HepG2 (cell line): ENCODE measurements around the gene ANKAR. TPM values are rescaled to one million over a fixed set of nuclear protein-coding genes. Genes with fewer than 3 reads are reported as not detected.

Source experiments
- ATAC-seq: fragments of 200-7000 bp; cut with Tn5 transposase; 3 replicates; pipeline ENCODE4 v1.9.1; 2020; ENCODE audit warnings: mild to moderate bottlenecking, moderate library complexity
- BruUV-seq: library from RNA; stranded (reverse); fragments of 400-500 nt; replicated peaks from 2 replicates; lab custom pipeline; 2021; lab: Mats Ljungman, UMichigan
- CTCF ChIA-PET: fragments of 300-600 bp; formaldehyde crosslinking; extraction: SDS; loops from one replicate; lab custom pipeline; 2021; ENCODE audit warnings: low total read pairs, inconsistent platforms, low intra/inter-chr PET ratio; lab: Yijun Ruan, JAX
- POLR2A ChIA-PET: fragments of 350-600 bp; sonication (Branson Sonifier 250); formaldehyde crosslinking; loops from one replicate; lab custom pipeline; 2020; ENCODE audit warnings: antibody characterized with exemption, inconsistent platforms; lab: Yijun Ruan, JAX
- DNase-seq: peaks from one replicate; pipeline ENCODE4 v3.0.0-alpha.2; 2015; ENCODE audit warnings: low spot score
- FAIRE-seq: peaks from 3 replicates; lab custom pipeline; 2011; peaks lifted over from hg19 to GRCh38; lab: Jason Lieb, UNC
- H2AFZ ChIP-seq: one replicate; pipeline ENCODE4 v1.6.1; 2011; ENCODE audit warnings: low read length, inconsistent platforms
- H3K27ac ChIP-seq: fragments of 300-600 bp; 3 replicates; pipeline ENCODE4 v1.8.0; 2011; ENCODE audit warnings: mixed run types, mild to moderate bottlenecking, mixed read lengths, low read length, inconsistent platforms; ENCODE audit not compliant: insufficient read depth; ENCODE audit errors: extremely low read length
- H3K27me3 ChIP-seq, 2 experiments: fragments of 200-600 bp in 1 of 2; 2 replicates in 1 of 2; 3 replicates in 1 of 2; pipeline versions ENCODE4 v1.6.0 to v1.8.0; 2011; ENCODE audit warnings: low read length in 2 of 2, mild to moderate bottlenecking in 2 of 2, moderate library complexity in 2 of 2, inconsistent platforms in 1 of 2; ENCODE audit not compliant: insufficient read depth in 2 of 2, control insufficient read depth in 1 of 2
- H3K36me3 ChIP-seq, 2 experiments: fragments of 200-600 bp in 1 of 2; replicated peaks in 1 of 2; 2 replicates in 1 of 2; 3 replicates in 1 of 2; pipeline versions ENCODE4 v1.5.1 to v1.8.0; 2011; ENCODE audit warnings: low read length in 2 of 2, inconsistent platforms in 1 of 2; ENCODE audit not compliant: insufficient read depth in 2 of 2, control insufficient read depth in 1 of 2
- H3K4me1 ChIP-seq: 2 replicates; pipeline ENCODE4 v1.5.1; 2012; ENCODE audit warnings: low read length, inconsistent platforms; ENCODE audit not compliant: insufficient read depth
- H3K4me2 ChIP-seq: 2 replicates; pipeline ENCODE4 v1.6.0; 2011; ENCODE audit warnings: low read depth, low read length, inconsistent platforms
- H3K4me3 ChIP-seq, 3 experiments: fragments of 200-600 bp in 1 of 3; sonication (generic), shearing (Covaris generic) in 1 of 3; replicated peaks in 1 of 3; 2 replicates each; pipeline ENCODE4 v1.5.1; 2011 to 2016; ENCODE audit warnings: low read length in 3 of 3, inconsistent platforms in 2 of 3, low read depth in 2 of 3, mild to moderate bottlenecking in 2 of 3, control low read depth in 1 of 3, mixed read lengths in 1 of 3; ENCODE audit not compliant: insufficient read depth in 1 of 3
- H3K79me2 ChIP-seq: one replicate; pipeline ENCODE4 v1.6.1; 2011; ENCODE audit warnings: low read length, inconsistent platforms; ENCODE audit not compliant: insufficient read depth
- H3K9ac ChIP-seq: 2 replicates; pipeline ENCODE4 v1.6.0; 2011; ENCODE audit warnings: mild to moderate bottlenecking, low read depth, low read length, inconsistent platforms; ENCODE audit not compliant: insufficient read depth
- H3K9me3 ChIP-seq: 2 replicates; pipeline ENCODE4 v1.5.1; 2012; ENCODE audit warnings: mild to moderate bottlenecking, low read length
- H4K20me1 ChIP-seq: 2 replicates; pipeline ENCODE4 v1.6.0; 2011; ENCODE audit warnings: inconsistent platforms, mild to moderate bottlenecking, low read length, moderate library complexity; ENCODE audit not compliant: insufficient read depth
- EHMT2 ChIP-seq: fragments of 200-600 bp; sonication (generic); IDR thresholded peaks from 2 replicates; pipeline ENCODE4 v1.7.0; 2017; ENCODE audit warnings: antibody characterized with exemption, low read depth, low read length, borderline replicate concordance
- ESRRA ChIP-seq: sonication (generic); formaldehyde crosslinking; IDR thresholded peaks from 2 replicates; pipeline ENCODE4 v1.5.1; 2020; ENCODE audit warnings: mild to moderate bottlenecking, low read depth, missing genetic modification reagents
- HDAC1 ChIP-seq: sonication (generic); formaldehyde crosslinking; IDR thresholded peaks from 2 replicates; pipeline ENCODE4 v1.5.1; 2020; ENCODE audit warnings: mild to moderate bottlenecking, missing genetic modification reagents
- HOXA3 ChIP-seq: sonication (generic); formaldehyde crosslinking; IDR thresholded peaks from 2 replicates; pipeline ENCODE4 v1.5.0; 2020; ENCODE audit warnings: missing genetic modification reagents
- KDM5A ChIP-seq: fragments of 200-600 bp; sonication (generic); IDR thresholded peaks from 2 replicates; pipeline ENCODE4 v1.7.0; 2018; ENCODE audit warnings: antibody characterized with exemption, mild to moderate bottlenecking, low read length, borderline replicate concordance
- SIX1 ChIP-seq: sonication (generic); formaldehyde crosslinking; IDR thresholded peaks from 2 replicates; pipeline ENCODE4 v1.4.0; 2020; ENCODE audit warnings: missing genetic modification reagents, borderline replicate concordance
- TMF1 ChIP-seq: sonication (generic); formaldehyde crosslinking; IDR thresholded peaks from 2 replicates; pipeline ENCODE4 v1.8.1; 2022; ENCODE audit warnings: low read depth, missing genetic modification reagents
- ZFP62 ChIP-seq: sonication (generic); formaldehyde crosslinking; IDR thresholded peaks from 2 replicates; pipeline ENCODE4 v1.4.0; 2020; ENCODE audit warnings: missing genetic modification reagents
- ZNF256 ChIP-seq: sonication (generic); formaldehyde crosslinking; conservative IDR thresholded peaks from 2 replicates; pipeline ENCODE4 v1.4.0; 2020; ENCODE audit warnings: missing genetic modification reagents
- ZNF432 ChIP-seq: sonication (generic); formaldehyde crosslinking; IDR thresholded peaks from 2 replicates; pipeline ENCODE4 v1.5.0; 2020; ENCODE audit warnings: missing genetic modification reagents, mild to moderate bottlenecking, borderline replicate concordance
- ZNF737 ChIP-seq: sonication (generic); formaldehyde crosslinking; IDR thresholded peaks from 2 replicates; pipeline ENCODE4 v1.5.0; 2020; ENCODE audit warnings: missing genetic modification reagents, mild to moderate bottlenecking, borderline replicate concordance
- WGBS: methylation state at CpG from one replicate; pipeline ENCODE4 v1.1.6; 2017; ENCODE audit warnings: low lambda C conversion rate; 5-methylcytosine and 5-hydroxymethylcytosine counted together
- in situ Hi-C: cut with HindIII; loops from 2 replicates; pipeline ENCODE4 v1.10.0; 2017; ENCODE audit warnings: low pct_unique_long_range_greater_than_20kb; ENCODE audit not compliant: extremely low pct_ligation_motif_present
- intact Hi-C: fragments of 100-400 bp; cut with micrococcal nuclease; formaldehyde crosslinking; loops from one replicate; pipeline ENCODE4 v1.10.0; 2022; ENCODE audit not compliant: unreplicated experiment
- polyA plus RNA-seq, 8 experiments: library from polyadenylated mRNA; depleted of rRNA in 3 of 8; stranded (reverse) in 7 of 8; unstranded in 1 of 8; fragments of >200 nt; fragmentation: Illumina TruSeq in 4 of 8; extraction: Trizol in 4 of 8; gene quantifications; 2 replicates each; pipeline versions ENCODE4 v1.2.1 to v1.2.3, GENCODE V29; 2011 to 2016; ENCODE audit warnings: low read depth in 4 of 8, missing spikeins in 1 of 8, mixed read lengths in 1 of 8; ENCODE audit not compliant: insufficient read depth in 1 of 8
- total RNA-seq, 5 experiments: library from RNA; depleted of rRNA; stranded (reverse); fragments of >200 nt; fragmentation: Illumina TruSeq; extraction: Trizol; gene quantifications; 2 replicates each; pipeline ENCODE4 v1.2.3, GENCODE V29; 2016; ENCODE audit warnings: low read depth in 1 of 5
- TF ChIP-seq, protein P1 (sequence below): sonication (generic); formaldehyde crosslinking; IDR thresholded peaks from 2 replicates; pipeline ENCODE4 v1.4.0; 2020; ENCODE audit warnings: missing genetic modification reagents
- TF ChIP-seq, protein P2 (sequence below): sonication (generic); formaldehyde crosslinking; IDR thresholded peaks from 2 replicates; pipeline ENCODE4 v1.4.0; 2020; ENCODE audit warnings: mild to moderate bottlenecking, missing genetic modification reagents
- TF ChIP-seq, protein P3 (sequence below): sonication (generic); formaldehyde crosslinking; IDR thresholded peaks from 2 replicates; pipeline ENCODE4 v1.4.0; 2020; ENCODE audit warnings: low read depth, missing genetic modification reagents
- TF ChIP-seq, protein P4 (sequence below): sonication (generic); formaldehyde crosslinking; IDR thresholded peaks from 2 replicates; pipeline ENCODE4 v1.4.0; 2020; ENCODE audit warnings: missing genetic modification reagents, borderline replicate concordance

ANKAR gene
- total and polyA plus RNA-seq, 2 of the 13 experiments (the other 11 are each of a cell fraction or from before 2014, with no cell fraction given): 3.6 to 5.0 TPM

DNA sequence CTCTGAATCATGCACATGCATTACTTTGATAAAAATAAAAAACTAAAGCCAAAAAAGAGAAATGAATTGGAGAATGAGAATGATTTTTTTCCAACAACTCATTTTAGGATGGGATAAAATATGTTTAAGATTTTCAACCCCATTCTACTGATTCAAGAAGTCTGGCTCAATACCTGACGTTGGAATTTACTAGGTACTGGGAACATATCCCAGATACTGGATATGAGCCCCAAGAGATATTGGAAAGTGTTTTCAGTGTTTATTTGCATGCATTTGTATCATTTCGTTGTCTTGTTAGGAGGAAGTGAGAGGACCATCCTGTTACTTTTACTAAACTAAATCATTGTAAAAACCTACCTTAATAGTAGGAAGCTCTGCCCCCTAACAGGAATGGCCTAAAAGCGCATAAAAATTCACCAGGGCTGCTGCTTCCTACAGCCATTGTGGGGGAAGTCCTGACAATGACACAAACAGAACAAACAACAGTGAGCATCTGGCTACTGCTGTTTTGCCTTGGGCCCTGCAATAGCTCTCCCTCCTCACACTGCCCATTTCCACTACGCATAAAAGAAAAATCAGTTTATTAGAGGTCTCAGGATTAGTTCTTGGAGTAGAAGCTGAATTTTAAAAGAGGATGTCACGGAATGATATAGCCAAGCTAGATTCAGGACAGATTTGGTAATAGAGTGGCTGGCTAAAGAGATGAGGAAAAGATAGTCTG lies 35.2 kb downstream of the ANKAR start:
- H3K79me2 ChIP-seq: no peaks in the 10 kb centered on the region
- intact Hi-C loops (no loop called here), in situ Hi-C loops (no loop called here)
- H2AFZ ChIP-seq: no peak overlapping the region
- WGBS: 97% methylated on average over 5 of the region's 5 CpGs
- ChIA-PET CTCF (no interaction called here), POLR2A (no interaction called here)
- no peak overlapping the region for H3K4me2 ChIP-seq
- ATAC-seq (no peak), DNase-seq (no peak), FAIRE-seq (no peak)
- no peaks in the 10 kb centered on the region for H3K4me1 ChIP-seq
- no peak overlapping the region for H3K4me3 ChIP-seq
- H3K36me3 ChIP-seq: no peaks in the 10 kb centered on the region
- H3K27ac ChIP-seq: no peak overlapping the region
- no peaks in the 10 kb centered on the region for H4K20me1 ChIP-seq
- no TSS peak for BruUV-seq
- no peaks in the 10 kb centered on the region; the same call in 1 of the 2 replicates for H3K9me3 ChIP-seq
- no peak overlapping the region for H3K9ac ChIP-seq
- H3K27me3 ChIP-seq: no peaks in the 10 kb centered on the region
- TF ChIP-seq ZNF737 (CRISPR knock-in tag): no peak
- no peak for TF ChIP-seq ZNF256 (CRISPR knock-in tag)
- no peak for TF ChIP-seq TMF1 (CRISPR knock-in tag)
- no peak for TF ChIP-seq ZNF432
- TF ChIP-seq, protein P1, sequence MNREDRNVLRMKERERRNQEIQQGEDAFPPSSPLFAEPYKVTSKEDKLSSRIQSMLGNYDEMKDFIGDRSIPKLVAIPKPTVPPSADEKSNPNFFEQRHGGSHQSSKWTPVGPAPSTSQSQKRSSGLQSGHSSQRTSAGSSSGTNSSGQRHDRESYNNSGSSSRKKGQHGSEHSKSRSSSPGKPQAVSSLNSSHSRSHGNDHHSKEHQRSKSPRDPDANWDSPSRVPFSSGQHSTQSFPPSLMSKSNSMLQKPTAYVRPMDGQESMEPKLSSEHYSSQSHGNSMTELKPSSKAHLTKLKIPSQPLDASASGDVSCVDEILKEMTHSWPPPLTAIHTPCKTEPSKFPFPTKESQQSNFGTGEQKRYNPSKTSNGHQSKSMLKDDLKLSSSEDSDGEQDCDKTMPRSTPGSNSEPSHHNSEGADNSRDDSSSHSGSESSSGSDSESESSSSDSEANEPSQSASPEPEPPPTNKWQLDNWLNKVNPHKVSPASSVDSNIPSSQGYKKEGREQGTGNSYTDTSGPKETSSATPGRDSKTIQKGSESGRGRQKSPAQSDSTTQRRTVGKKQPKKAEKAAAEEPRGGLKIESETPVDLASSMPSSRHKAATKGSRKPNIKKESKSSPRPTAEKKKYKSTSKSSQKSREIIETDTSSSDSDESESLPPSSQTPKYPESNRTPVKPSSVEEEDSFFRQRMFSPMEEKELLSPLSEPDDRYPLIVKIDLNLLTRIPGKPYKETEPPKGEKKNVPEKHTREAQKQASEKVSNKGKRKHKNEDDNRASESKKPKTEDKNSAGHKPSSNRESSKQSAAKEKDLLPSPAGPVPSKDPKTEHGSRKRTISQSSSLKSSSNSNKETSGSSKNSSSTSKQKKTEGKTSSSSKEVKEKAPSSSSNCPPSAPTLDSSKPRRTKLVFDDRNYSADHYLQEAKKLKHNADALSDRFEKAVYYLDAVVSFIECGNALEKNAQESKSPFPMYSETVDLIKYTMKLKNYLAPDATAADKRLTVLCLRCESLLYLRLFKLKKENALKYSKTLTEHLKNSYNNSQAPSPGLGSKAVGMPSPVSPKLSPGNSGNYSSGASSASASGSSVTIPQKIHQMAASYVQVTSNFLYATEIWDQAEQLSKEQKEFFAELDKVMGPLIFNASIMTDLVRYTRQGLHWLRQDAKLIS (CRISPR knock-in tag): no peak
- no peak for TF ChIP-seq KDM5A
- no peak for TF ChIP-seq HDAC1 (CRISPR knock-in tag)
- TF ChIP-seq, protein P2, sequence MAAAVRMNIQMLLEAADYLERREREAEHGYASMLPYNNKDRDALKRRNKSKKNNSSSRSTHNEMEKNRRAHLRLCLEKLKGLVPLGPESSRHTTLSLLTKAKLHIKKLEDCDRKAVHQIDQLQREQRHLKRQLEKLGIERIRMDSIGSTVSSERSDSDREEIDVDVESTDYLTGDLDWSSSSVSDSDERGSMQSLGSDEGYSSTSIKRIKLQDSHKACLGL (CRISPR knock-in tag): no peak
- TF ChIP-seq SIX1: no peak
- TF ChIP-seq, protein P3, sequence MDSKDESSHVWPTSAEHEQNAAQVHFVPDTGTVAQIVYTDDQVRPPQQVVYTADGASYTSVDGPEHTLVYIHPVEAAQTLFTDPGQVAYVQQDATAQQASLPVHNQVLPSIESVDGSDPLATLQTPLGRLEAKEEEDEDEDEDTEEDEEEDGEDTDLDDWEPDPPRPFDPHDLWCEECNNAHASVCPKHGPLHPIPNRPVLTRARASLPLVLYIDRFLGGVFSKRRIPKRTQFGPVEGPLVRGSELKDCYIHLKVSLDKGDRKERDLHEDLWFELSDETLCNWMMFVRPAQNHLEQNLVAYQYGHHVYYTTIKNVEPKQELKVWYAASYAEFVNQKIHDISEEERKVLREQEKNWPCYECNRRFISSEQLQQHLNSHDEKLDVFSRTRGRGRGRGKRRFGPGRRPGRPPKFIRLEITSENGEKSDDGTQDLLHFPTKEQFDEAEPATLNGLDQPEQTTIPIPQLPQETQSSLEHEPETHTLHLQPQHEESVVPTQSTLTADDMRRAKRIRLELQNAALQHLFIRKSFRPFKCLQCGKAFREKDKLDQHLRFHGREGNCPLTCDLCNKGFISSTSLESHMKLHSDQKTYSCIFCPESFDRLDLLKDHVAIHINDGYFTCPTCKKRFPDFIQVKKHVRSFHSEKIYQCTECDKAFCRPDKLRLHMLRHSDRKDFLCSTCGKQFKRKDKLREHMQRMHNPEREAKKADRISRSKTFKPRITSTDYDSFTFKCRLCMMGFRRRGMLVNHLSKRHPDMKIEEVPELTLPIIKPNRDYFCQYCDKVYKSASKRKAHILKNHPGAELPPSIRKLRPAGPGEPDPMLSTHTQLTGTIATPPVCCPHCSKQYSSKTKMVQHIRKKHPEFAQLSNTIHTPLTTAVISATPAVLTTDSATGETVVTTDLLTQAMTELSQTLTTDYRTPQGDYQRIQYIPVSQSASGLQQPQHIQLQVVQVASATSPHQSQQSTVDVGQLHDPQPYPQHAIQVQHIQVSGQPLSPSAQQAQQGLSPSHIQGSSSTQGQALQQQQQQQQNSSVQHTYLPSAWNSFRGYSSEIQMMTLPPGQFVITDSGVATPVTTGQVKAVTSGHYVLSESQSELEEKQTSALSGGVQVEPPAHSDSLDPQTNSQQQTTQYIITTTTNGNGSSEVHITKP (CRISPR knock-in tag): no peak
- no peak for TF ChIP-seq HOXA3
- no peak for TF ChIP-seq ESRRA (CRISPR knock-in tag)
- no peak for TF ChIP-seq EHMT2
- TF ChIP-seq, protein P4, sequence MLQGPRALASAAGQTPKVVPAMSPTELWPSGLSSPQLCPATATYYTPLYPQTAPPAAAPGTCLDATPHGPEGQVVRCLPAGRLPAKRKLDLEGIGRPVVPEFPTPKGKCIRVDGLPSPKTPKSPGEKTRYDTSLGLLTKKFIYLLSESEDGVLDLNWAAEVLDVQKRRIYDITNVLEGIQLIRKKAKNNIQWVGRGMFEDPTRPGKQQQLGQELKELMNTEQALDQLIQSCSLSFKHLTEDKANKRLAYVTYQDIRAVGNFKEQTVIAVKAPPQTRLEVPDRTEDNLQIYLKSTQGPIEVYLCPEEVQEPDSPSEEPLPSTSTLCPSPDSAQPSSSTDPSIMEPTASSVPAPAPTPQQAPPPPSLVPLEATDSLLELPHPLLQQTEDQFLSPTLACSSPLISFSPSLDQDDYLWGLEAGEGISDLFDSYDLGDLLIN (CRISPR knock-in tag): no peak
- no peak for TF ChIP-seq ZFP62 (CRISPR knock-in tag)
